GM19452 (cell line): ENCODE measurements around the gene HSPB7.
"Not testable (repeated sequence)": the region's sequence is repeated elsewhere in the genome, so short reads cannot be mapped to it uniquely, and the experiment has no call there.

Experiments used
- ATAC-seq: cut with Tn5 transposase; IDR thresholded peaks from one replicate; pipeline ENCODE4 v1.9.1; 2021; ENCODE audit not compliant: unreplicated experiment

Gene HSPB7

GRCh38 chr1:16017461-16018303 lies at the start of gene HSPB7:
TSS of gene HSPB7 (minus strand) at chr1:16018043. CDS start at chr1:16017963, 80 bp downstream.
- ATAC-seq, result no peak

GRCh38 chr1:16067127-16067768 lies 49.4 kb upstream of the HSPB7 start:
- ATAC-seq, result no peak

GRCh38 chr1:16066245-16066644 lies 48.4 kb upstream of the HSPB7 start:
- ATAC-seq, result no peak

- no peak for ATAC-seq
These were observed 47.4 kb upstream of the HSPB7 start for GRCh38 chr1:16065269-16065576.

GRCh38 chr1:16064536-16065268 lies 46.9 kb upstream of the HSPB7 start:
- ATAC-seq, result no peak

GRCh38 chr1:16063921-16064320 lies 46.1 kb upstream of the HSPB7 start:
- no peak for ATAC-seq

GRCh38 chr1:16063226-16063829 lies 45.5 kb upstream of the HSPB7 start:
- no peak for ATAC-seq

GRCh38 chr1:16062687-16063075 lies 44.8 kb upstream of the HSPB7 start:
- ATAC-seq, result not testable (repeated sequence)

- not testable (repeated sequence) for ATAC-seq
These were observed 44.3 kb upstream of the HSPB7 start for GRCh38 chr1:16061989-16062686.

- ATAC-seq, result no peak
These were observed 43.4 kb upstream of the HSPB7 start for GRCh38 chr1:16061266-16061665.

- not testable (repeated sequence) for ATAC-seq
These were observed 40.7 kb upstream of the HSPB7 start for GRCh38 chr1:16058394-16059120.

GRCh38 chr1:16057314-16057915 lies 39.6 kb upstream of the HSPB7 start:
- not testable (repeated sequence) for ATAC-seq

- ATAC-seq, result not testable (repeated sequence)
These were observed 38.7 kb upstream of the HSPB7 start for GRCh38 chr1:16056521-16056912.

GRCh38 chr1:16055613-16056520 lies 38.0 kb upstream of the HSPB7 start:
- ATAC-seq, result no peak

GRCh38 chr1:16054598-16055540 lies 37.0 kb upstream of the HSPB7 start:
- ATAC-seq, result no peak

GRCh38 chr1:16053781-16054502 lies 36.1 kb upstream of the HSPB7 start:
- ATAC-seq, result no peak

- not testable (repeated sequence) for ATAC-seq
These were observed 34.1 kb upstream of the HSPB7 start for GRCh38 chr1:16051949-16052348.
